ENCODE measurements around the gene PDLIM5. TPM values are rescaled to one million over a fixed set of nuclear protein-coding genes. Genes with fewer than 3 reads are reported as not detected.

Gene PDLIM5
- total RNA-seq, 2 donors from 2014 or later: 129 to 168 TPM

DNA sequence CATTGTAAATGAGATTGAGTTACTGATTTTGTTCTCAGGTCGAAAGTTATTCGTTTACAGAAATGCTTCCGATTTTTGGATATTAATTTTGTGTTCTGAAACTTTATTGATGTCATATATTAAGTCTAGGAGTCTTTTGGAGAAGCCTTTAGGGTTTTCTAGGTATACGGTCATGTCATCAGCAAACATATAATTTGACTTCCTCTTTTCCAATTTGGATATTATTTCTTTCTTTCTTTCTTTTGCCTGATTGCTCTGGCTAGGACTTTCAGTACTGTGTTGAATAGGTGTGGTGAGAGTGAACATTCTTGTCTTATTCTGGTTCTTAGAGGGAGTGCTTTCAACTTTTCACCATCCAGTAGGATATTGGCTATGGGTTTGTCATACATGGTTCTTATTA is 35.4 kb upstream of the PDLIM5 start:
- no peak overlapping the region for H3K4me3 ChIP-seq
- no peaks in the 10 kb centered on the region for H3K4me1 ChIP-seq
- no peak for DNase-seq
- no peaks in the 10 kb centered on the region for H3K27me3 ChIP-seq
- no peaks in the 10 kb centered on the region for H3K36me3 ChIP-seq
- H3K9ac ChIP-seq (ENCODE audit: low read depth in 2 of 2, low read length in 2 of 2): no peak overlapping the region
- intact Hi-C loops (cut with DNase I): no loop called here
- no peaks in the 10 kb centered on the region for H3K9me3 ChIP-seq
- TF ChIP-seq, protein P1, sequence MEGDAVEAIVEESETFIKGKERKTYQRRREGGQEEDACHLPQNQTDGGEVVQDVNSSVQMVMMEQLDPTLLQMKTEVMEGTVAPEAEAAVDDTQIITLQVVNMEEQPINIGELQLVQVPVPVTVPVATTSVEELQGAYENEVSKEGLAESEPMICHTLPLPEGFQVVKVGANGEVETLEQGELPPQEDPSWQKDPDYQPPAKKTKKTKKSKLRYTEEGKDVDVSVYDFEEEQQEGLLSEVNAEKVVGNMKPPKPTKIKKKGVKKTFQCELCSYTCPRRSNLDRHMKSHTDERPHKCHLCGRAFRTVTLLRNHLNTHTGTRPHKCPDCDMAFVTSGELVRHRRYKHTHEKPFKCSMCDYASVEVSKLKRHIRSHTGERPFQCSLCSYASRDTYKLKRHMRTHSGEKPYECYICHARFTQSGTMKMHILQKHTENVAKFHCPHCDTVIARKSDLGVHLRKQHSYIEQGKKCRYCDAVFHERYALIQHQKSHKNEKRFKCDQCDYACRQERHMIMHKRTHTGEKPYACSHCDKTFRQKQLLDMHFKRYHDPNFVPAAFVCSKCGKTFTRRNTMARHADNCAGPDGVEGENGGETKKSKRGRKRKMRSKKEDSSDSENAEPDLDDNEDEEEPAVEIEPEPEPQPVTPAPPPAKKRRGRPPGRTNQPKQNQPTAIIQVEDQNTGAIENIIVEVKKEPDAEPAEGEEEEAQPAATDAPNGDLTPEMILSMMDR (IDR thresholded peaks at IDR 0.05): no peak
- H3K27ac ChIP-seq: no peak overlapping the region

DNA sequence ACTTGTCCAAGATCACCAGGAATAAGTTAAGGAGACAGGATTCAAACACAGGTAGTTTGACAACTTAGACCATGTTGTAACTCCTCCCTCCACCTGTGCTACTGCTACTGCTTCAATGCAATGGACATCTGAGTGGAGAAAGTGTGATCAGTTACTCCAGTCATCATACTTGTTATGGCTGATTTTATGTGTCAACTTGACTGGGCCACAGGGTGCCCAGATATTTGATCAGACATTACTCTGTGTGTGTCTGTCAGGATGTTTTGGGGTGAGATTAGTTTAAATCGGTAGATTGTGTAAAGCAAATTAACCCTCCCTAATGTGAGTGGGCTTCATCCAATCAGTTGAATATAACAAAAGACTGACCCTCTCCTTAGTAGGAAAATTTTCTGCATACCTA is 34.8 kb upstream of the PDLIM5 start:
- Histone ChIP-seq H3K4me1 (no peaks in the 10 kb centered on the region), H3K36me3 (no peaks in the 10 kb centered on the region), H3K27me3 (no peaks in the 10 kb centered on the region), H3K27ac (no peak overlapping the region), H3K9me3 (no peaks in the 10 kb centered on the region), H3K9ac (ENCODE audit: low read depth in 2 of 2, low read length in 2 of 2) (no peak overlapping the region), H3K4me3 (no peak overlapping the region)
- TF ChIP-seq, protein P1 (IDR thresholded peaks at IDR 0.05): no peak
- DNase-seq: no peak
- intact Hi-C loops (cut with DNase I): no loop called here

DNA sequence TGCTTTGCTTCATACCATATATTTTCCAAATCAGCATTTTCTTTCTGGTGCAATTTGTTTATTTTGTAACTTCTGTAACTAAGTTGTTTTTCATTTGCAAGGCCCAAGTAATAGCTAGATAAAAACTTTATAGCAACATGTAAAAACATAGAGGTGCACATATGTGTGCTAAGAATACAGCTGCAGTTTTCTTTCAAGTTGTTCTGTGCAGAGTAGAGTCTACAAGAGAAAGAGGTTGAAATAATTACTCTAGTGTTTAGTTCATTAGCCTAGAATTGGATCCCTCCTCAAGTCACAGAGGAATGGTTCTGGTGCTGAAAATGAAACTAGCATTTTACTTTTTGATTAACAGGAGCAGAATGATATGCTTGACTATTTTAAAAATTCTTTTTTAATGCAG is 32.2 kb upstream of the PDLIM5 start:
- Histone ChIP-seq H3K27ac (no peak overlapping the region), H3K4me3 (no peak overlapping the region), H3K9ac (ENCODE audit: low read depth in 2 of 2, low read length in 2 of 2) (no peak overlapping the region), H3K4me1 (no peaks in the 10 kb centered on the region), H3K9me3 (no peaks in the 10 kb centered on the region), H3K27me3 (no peaks in the 10 kb centered on the region), H3K36me3 (no peaks in the 10 kb centered on the region)
- intact Hi-C loops (cut with DNase I): no loop called here
- TF ChIP-seq, protein P1 (IDR thresholded peaks at IDR 0.05): no peak
- no peak for DNase-seq

DNA sequence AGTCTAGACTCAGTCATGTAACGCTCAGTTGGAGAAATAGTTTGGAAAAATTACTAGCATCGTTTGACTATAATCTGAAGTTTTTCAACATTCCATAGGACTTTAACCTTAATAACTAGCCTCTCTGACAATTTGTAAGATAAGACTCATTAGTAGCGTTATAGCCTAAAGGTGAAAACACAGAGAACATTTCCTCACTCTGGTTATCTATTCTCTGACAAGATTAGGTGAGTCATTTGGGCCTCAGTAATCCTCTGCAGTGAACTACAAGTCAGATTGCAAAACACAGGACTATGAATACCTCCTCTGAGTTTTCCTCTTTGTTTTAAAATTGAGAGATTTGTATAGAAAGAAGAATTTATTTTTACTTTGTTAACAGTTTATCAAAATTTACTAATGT is 31.8 kb upstream of the PDLIM5 start:
- TF ChIP-seq, protein P1 (IDR thresholded peaks at IDR 0.05): no peak
- DNase-seq: no peak
- H3K27ac ChIP-seq: no peak overlapping the region
- intact Hi-C loops (cut with DNase I): no loop called here
- no peak overlapping the region for H3K4me3 ChIP-seq
- H3K27me3 ChIP-seq: no peaks in the 10 kb centered on the region
- no peak overlapping the region for H3K9ac ChIP-seq (ENCODE audit: low read depth in 2 of 2, low read length in 2 of 2)
- no peaks in the 10 kb centered on the region for H3K36me3 ChIP-seq
- H3K4me1 ChIP-seq: no peaks in the 10 kb centered on the region
- no peaks in the 10 kb centered on the region for H3K9me3 ChIP-seq

DNA sequence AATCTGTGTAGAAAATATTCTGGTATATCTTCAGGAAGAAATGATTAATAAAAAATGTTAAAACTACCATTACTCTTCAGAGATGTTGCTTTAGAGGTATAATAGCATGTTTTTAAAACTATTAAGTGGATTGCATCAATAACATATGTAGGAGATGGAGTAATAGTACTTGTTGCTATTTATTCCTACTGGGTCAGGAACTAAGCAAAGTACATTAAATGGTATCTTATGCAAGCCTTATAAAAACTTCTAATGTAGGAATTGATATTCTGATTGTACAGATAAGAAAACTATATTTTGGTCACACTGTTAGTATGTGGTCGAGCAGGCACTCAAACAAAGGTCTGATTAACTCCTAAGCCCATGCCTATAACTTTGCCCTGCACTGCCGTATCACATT is 31.4 kb upstream of the PDLIM5 start:
- TF ChIP-seq, protein P1 (IDR thresholded peaks at IDR 0.05): no peak
- Histone ChIP-seq H3K4me3 (no peak overlapping the region), H3K4me1 (no peaks in the 10 kb centered on the region), H3K9me3 (no peaks in the 10 kb centered on the region), H3K9ac (ENCODE audit: low read depth in 2 of 2, low read length in 2 of 2) (no peak overlapping the region), H3K27me3 (no peaks in the 10 kb centered on the region), H3K27ac (no peak overlapping the region), H3K36me3 (no peaks in the 10 kb centered on the region)
- no peak for DNase-seq
- intact Hi-C loops (cut with DNase I): no loop called here

DNA sequence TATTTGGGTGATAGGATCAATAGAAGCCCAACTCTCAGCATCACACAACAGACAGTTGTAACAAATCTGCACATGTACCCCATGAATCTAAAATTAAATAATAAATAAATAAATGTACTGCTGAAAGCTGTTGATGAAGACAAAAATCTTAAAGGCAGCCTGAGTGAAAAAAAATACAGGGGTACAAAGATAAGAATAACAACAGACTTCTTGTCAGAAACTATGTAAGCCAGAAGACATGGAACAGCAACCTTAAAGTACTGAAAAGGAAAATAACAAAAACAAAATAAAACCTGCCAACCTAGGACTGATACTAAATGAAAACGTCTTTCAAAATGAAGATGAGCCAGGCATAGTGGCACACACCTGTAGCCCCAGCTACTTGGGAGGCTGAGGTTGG is 25.0 kb upstream of the PDLIM5 start:
- H3K27ac ChIP-seq: no peak overlapping the region
- no peak overlapping the region for H3K4me3 ChIP-seq
- no peak for DNase-seq

More for the DNA sequence above, 25.0 kb upstream of the PDLIM5 start:
- H3K9me3 ChIP-seq: no peaks in the 10 kb centered on the region
- H3K36me3 ChIP-seq: no peaks in the 10 kb centered on the region
- no peaks in the 10 kb centered on the region for H3K27me3 ChIP-seq
- H3K9ac ChIP-seq (ENCODE audit: low read depth in 2 of 2, low read length in 2 of 2): no peak overlapping the region
- H3K4me1 ChIP-seq: no peaks in the 10 kb centered on the region
- intact Hi-C loops (cut with DNase I): no loop called here
- TF ChIP-seq, protein P1 (IDR thresholded peaks at IDR 0.05): no peak

Data from colonic mucosa (tissue), 4 donors.